NCI-H748 (cell line): ENCODE results near the gene DGKZ.
A peak's percentile ranks its signal among the peaks of the same experiment; 100 is the strongest.
"Not testable (repeated sequence)": the region's sequence is repeated elsewhere in the genome, so short reads cannot be mapped to it uniquely, and the experiment has no call there.

Experiments
- DNase-seq: peaks from one replicate; lab custom pipeline; 2025; ENCODE audit not compliant: unreplicated experiment; lab: John Stamatoyannopoulos, UW

DGKZ gene

DNA sequence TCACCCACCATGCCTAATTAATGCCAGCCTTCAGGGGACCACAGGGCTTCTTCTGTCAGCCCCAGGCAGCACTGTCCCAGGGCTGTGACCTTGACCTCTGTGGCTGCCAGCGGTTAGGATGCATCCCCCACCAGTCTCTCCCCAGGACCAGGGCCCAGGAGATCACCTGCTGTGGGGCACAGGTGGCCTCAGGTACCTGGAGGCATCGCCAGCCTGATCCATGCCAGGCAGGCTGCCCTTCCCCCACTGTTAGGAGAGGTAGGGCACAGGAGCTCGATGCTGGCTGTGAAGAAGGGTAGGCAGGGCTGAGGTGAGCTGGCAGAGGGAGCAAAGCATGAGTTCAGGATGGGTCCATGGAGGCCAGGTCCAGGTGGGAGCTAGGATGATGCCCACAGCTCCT is 17.5 kb downstream of the DGKZ start:
- DNase-seq = no peak

DNA sequence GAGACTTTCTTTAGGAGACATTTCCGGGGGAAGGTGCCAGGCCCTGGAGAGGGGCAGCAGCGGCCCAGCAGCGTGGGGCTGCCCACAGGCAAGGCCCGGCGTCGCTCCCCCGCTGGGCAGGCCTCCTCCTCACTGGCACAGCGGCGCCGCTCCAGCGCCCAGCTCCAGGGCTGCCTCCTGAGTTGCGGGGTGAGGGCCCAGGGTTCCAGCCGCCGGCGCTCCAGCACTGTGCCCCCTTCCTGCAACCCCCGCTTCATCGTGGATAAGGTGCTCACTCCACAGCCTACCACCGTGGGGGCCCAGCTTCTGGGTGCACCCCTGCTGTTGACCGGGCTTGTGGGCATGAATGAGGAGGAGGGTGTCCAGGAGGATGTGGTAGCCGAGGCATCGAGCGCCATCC is 19.0 kb downstream of the DGKZ start:
- no peak for DNase-seq

DNA sequence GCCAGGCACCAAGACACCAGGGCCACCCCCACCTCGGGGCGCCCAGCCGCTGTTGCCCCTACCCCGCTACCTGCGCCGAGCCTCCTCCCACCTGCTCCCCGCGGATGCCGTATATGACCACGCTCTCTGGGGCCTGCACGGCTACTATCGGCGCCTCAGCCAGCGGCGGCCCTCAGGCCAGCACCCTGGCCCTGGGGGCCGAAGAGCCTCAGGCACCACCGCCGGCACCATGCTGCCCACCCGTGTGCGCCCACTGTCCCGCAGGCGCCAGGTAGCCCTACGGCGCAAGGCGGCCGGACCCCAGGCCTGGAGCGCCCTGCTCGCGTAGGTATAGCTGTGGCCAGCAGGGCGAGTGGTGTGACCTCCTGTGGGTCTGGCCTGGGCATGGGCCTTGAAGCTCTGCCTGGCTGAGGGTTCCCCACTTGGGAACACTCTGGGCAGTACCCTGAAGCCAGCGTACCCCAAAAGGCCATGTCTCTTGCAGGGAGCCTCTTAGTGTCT is 19.4 kb downstream of the DGKZ start:
- no peak for DNase-seq

DNA sequence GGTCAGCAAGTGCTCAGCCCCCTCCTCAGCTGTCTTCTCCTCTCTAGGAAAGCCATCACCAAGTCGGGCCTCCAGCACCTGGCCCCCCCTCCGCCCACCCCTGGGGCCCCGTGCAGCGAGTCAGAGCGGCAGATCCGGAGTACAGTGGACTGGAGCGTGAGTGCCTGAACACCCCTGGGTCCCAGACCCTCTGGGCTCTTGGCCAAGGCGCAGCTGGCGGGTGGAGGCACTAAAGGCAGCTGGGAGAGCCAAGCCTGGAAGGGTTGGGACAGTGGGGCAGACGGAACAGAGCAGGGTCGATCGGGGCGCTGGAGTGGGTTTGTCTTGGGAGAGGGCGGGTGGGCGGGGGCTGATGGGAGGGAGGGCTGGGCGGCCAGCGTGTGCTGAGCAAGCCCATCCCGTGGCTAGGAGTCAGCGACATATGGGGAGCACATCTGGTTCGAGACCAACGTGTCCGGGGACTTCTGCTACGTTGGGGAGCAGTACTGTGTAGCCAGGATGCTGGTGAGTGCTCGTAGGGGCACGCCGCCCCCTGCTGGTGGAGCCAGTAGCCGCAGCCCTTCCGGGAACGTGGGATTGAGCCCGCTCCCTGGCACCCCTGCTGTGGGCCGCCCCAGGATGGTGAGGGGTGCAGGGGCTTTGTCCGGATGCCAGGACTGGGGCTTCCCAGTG is 20.1 kb downstream of the DGKZ start:
- DNase-seq = peak; percentile 47

DNA sequence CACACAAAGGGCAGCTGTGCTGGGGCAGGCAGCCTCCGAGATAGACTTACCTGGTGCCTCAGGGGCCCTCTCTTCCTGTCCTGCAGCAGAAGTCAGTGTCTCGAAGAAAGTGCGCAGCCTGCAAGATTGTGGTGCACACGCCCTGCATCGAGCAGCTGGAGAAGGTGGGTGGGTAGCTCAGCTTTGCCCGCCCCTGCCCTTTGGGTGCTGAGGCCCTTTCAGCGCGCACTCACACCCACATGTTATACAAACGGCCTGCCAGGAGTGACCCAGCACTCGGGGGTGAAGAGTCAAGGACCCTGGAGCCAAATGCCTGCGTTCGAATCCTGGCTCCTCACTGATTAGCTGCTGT is 20.6 kb downstream of the DGKZ start:
- no peak for DNase-seq

DNA sequence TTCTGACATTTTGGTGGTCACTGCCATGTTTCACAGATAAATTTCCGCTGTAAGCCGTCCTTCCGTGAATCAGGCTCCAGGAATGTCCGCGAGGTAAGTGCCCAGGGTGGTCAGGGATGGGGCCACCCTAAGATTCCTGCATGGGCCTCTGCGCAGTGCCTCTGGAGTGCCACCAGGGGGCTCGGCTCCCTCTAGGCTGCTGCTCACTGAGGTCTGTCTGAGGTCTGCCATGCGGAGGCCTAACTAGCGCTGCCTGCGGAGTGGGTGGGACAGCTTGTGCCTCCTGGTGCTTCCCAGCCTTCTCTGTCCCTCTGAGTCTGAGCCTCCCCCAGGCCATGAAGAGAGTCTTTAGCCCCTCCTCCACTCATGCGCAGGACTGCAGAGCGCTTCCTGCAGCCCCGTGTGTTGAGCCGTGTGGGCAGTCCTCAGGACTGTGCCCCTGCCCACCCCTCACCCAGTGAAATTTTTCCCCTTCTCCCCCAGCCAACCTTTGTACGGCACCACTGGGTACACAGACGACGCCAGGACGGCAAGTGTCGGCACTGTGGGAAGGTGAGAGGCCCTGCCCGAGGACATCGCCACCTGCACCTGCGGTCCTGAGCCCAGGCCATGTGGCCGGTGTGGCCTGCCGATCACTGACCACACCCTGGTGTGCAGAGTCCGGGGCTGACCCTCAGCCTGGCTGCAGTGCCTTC is 22.3 kb downstream of the DGKZ start:
- DNase-seq = peak; percentile 63

DNA sequence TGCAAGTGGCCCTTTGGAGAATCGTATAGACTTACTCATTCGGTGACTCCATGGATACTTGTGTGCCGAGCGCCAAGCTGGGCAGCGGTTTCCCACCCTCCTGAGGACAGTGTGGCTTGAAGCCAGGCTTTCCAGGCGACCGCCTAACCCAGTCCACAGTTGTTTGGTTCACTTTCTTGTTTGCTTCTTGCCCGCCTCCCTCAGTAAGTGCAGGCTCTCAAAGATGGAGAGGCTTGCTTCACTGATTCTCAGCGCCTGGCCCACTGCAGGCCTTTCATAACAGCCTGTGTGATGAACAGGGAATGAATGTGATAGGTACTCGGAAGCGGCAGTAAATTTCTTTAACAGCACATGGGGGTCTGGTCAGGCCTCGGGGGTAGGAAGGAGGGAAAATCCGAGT is 23.0 kb downstream of the DGKZ start:
- no peak for DNase-seq

DNA sequence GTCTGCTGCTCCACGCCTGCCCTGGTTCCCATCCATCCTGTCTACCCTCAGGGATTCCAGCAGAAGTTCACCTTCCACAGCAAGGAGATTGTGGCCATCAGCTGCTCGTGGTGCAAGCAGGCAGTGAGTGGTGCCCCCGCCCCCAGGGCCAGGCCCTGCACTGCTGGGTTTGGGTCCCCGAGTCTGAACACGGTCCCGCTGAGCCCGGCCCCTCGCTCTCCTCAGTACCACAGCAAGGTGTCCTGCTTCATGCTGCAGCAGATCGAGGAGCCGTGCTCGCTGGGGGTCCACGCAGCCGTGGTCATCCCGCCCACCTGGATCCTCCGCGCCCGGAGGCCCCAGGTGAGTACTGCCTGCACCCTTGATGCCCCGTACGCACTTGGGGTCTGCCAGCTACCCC is 24.0 kb downstream of the DGKZ start:
- DNase-seq = not testable (repeated sequence)

DNA sequence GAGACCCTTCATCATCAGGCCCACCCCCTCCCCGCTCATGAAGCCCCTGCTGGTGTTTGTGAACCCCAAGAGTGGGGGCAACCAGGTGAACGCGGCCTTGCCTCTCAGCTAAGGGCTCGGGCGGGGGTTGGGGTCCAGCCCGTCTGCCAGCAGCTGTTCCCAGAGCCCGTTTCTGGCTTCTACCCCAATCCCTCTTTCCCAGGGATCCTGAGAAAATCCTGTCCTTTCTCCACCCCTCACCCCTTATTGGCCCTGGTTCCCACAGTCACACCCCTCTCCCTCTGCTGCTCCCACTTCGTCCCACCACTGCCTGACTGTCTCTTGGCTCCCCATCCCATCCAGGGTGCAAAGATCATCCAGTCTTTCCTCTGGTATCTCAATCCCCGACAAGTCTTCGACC is 24.8 kb downstream of the DGKZ start:
- DNase-seq = no peak

DNA sequence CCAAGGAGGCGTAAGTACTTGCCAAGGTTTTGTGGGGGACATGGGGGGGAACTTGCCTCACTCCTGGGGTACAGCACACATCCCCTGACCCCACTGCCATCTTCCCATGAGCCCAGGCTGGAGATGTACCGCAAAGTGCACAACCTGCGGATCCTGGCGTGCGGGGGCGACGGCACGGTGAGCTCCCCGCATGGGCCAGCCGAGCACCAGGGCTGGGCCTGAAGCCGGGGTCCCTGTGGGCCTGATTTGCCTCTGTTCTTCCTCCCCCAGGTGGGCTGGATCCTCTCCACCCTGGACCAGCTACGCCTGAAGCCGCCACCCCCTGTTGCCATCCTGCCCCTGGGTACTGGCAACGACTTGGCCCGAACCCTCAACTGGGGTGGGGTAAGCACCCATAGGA is 25.2 kb downstream of the DGKZ start:
- not testable (repeated sequence) for DNase-seq

DNA sequence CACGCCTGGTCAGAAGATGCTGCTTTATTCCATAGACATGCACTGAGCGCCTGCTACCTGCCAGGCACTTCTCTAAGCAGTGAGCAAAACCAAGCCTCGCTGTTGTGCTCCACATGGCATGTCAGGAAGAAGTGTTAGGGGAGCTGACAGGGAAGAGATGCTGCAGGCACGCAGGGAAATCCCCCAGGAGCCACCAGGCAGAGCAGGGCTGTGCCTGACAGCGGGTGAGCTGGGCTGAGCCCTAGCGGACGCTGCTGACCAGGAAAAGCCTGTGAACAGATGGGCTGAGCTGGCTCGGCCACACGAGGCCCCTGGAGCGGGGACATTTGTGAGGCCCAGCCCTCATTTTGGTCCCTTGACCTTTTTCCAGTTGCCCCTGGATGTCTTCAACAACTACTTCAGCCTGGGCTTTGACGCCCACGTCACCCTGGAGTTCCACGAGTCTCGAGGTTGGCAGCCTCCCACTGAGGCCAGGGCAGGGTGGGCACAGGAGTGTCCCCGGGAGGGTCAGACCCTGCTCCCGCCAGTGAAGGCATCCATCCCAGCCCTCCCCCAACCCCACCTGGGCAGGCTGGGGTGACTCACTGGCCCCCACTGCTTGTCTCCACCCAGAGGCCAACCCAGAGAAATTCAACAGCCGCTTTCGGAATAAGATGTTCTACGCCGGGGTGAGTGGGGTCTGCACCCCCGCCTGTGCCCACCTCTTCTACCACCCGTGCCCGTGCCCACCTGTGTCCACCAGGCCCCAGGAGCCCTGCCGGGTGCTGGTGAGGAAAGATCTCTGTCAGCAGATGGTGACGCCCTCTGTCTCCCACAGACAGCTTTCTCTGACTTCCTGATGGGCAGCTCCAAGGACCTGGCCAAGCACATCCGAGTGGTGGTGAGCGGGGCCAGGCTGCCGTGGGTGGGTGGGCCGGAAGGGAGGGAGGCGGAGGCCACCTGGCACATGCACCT is 26.8 kb downstream of the DGKZ start:
- DNase-seq = no peak

DNA sequence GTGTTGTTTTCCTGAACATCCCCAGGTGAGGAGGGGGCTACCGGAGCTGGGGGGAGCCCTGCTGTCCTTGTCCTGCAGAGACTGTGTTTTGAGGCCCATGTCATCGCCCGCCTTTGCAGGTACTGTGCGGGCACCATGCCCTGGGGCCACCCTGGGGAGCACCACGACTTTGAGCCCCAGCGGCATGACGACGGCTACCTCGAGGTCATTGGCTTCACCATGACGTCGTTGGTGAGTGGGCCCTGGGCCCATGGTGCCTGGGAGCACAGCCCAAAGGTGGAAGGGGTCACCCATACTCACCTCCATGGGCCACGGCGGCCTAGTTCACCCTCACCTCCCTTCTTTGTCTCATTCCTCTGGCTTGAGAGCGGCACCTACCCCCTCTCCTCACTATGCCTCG is 27.6 kb downstream of the DGKZ start:
- no peak for DNase-seq

DNA sequence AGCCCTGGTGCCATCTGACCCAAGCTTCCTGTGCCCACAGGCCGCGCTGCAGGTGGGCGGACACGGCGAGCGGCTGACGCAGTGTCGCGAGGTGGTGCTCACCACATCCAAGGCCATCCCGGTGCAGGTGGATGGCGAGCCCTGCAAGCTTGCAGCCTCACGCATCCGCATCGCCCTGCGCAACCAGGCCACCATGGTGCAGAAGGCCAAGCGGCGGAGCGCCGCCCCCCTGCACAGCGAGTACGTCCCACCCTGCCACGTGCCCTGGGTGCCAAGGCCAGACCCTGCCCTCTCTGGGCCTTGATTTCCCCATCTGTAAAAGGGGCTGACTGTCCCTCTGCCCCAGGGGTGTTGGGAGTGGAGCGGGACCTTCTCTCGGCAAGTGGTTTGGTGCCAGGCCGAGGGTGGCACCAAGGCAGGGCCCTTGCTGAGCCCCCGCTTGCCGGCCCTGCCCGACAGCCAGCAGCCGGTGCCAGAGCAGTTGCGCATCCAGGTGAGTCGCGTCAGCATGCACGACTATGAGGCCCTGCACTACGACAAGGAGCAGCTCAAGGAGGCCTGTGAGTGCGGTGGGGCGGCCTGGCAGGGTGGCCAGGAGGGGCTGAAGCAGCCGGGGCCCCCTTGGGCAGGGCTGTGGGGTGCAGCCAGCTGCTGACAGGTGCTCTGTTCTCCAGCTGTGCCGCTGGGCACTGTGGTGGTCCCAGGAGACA is 28.3 kb downstream of the DGKZ start:
- no peak for DNase-seq

DNA sequence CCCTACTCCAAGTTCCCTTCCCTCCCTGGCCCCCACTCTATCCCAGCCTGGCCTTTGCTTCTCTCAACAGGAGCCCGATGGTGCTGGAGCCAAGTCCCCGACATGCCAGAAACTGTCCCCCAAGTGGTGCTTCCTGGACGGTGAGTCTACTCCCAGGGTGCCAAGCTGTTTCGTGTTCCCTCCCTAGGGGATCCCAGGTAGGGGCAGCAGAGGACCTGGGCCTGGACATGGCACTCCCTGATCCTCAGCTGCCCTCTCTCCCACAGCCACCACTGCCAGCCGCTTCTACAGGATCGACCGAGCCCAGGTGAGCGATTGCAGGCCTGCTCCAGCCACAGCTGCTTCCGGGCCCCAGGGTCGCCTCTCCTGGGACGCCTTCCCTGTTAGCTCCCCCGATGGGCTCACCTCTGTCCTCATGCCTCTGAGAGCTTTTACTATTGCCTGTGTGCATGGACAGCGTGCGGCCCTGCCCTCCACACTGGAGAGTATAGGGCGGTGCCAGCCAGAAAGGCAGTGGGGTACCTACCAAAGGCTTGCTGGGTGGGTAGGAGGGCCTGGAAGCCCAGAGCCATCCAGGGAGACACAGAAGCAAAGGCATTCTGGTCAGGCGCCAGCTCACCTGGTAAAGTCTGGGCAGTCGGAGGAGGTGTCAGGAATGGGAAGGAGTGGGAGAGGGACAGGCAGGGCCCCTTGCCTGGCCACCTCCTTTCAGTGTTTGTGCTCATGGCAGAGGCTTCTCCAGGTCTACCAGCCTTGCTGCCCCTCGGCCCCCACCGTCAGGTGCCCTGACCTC is 29.2 kb downstream of the DGKZ start:
- DNase-seq = no peak

DNA sequence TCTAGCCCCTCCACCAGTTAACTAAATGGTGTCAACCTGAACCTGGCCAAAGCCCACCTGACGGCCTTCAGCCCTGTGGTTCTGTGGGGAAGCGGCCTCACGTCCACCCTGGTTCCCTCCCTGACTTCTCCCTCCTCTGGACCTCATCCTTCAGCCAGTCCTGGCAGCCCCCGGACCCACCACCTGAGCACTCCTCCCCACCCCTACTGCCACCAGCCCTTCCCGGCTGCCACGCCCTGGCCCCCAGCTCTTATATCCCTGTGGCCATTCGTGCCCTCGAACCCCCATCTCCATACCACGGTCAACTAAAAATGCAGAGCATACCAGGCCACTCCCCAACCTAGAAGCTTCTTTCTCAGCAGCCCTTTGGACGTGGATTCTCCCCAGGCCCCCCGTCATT is 30.0 kb downstream of the DGKZ start:
- no peak for DNase-seq

DNA sequence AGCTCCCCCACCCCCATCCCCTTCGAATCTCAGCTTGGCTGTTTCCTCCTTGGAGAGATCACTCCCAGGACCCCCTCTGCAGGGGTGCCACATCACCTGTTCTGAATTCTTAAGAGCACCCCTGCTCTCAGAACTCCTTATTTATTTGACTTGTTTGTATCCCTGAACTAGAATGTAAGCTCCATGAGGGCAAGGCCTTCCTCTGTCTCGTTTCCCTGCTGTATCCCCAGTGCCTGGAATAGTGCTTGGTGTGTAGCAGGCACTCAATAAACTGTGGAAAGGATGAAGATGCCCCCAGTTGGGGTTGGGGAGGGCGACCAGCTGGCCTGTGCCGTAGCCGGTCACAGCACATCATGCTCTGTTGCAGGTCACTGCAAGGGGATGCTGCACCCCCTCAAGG is 30.6 kb downstream of the DGKZ start:
- DNase-seq = no peak

DNA sequence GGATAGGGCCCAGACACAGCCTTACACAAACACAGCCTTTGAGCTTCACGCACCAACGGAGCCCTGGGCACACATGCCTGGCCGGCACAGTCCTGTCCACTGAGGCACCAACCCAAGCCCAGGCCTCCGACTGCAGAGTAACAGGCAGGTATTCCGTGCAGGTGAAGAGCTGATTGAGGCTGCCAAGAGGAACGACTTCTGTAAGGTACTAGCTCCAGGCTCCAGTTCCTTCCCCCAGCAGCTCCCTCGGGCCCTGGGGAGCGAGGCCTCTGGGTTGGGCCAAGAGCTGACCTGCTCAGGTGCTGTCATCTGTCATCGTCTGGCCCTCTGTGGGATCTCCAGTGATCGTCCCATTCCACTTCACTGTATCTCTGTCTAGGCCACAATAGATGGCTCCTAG is 31.0 kb downstream of the DGKZ start:
- DNase-seq = no peak

DNA sequence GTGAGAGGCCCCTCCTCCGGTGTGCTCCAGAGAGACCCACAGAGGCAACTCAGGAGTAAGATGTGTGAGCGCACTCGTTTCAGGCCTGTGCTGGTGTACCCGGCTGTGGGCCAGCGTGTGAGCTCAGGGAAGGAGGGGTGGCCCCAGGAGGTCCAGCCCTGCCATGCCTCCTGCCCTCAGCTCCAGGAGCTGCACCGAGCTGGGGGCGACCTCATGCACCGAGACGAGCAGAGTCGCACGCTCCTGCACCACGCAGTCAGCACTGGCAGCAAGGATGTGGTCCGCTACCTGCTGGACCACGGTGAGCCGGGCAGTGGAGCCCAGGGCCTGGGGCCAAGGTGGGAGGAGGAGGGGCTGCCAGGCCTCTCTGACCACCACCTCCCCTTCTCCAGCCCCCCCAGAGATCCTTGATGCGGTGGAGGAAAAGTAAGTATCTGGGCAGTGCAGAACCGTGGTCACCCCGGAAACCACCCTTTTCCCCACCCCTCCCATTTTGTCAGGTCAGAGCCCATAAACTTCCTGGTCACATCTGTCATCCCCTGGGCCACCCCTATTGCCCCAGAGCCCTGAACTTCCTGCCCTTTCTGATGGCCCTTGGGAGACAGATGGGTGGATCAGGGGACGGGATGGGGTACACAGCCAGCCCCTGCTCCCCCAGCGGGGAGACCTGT is 31.7 kb downstream of the DGKZ start:
- no peak for DNase-seq

DNA sequence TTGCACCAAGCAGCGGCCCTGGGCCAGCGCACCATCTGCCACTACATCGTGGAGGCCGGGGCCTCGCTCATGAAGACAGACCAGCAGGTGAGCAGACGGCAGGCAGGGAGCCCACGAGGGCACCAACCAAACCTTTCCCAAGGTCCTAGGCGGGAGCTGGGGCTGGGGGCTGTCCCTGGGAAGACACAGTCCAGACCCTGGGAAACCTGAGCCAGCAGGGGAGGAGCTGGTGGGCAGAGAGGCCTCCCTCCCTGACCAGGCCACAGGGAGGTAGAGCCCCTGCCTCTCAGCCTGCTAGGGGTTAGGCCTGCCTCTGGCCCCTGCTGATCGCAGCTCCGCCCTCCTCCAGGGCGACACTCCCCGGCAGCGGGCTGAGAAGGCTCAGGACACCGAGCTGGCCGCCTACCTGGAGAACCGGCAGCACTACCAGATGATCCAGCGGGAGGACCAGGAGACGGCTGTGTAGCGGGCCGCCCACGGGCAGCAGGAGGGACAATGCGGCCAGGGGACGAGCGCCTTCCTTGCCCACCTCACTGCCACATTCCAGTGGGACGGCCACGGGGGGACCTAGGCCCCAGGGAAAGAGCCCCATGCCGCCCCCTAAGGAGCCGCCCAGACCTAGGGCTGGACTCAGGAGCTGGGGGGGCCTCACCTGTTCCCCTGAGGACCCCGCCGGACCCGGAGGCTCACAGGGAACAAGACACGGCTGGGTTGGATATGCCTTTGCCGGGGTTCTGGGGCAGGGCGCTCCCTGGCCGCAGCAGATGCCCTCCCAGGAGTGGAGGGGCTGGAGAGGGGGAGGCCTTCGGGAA is 32.4 kb downstream of the DGKZ start:
- peak; percentile 62 for DNase-seq
